SK-N-SH (cell line): ENCODE results near the gene PI4K2A.
"Not testable (repeated sequence)": the region's sequence is repeated elsewhere in the genome, so short reads cannot be mapped to it uniquely, and the experiment has no call there.

Source experiments
- POLR2AphosphoS5 ChIP-seq: IDR thresholded peaks from 2 replicates; pipeline ENCODE4 v1.6.1; 2012; ENCODE audit warnings: low read depth, low read length
- RAD21 ChIP-seq: IDR thresholded peaks from 2 replicates; pipeline ENCODE4 v1.6.1; 2012; ENCODE audit warnings: mild to moderate bottlenecking, low read length
- TF ChIP-seq, protein P1 (sequence below): fragments of 200-600 bp; sonication (generic); IDR thresholded peaks from 2 replicates; pipeline ENCODE4 v1.6.1; 2017; ENCODE audit warnings: antibody characterized with exemption, mild to moderate bottlenecking, moderate library complexity
- TF ChIP-seq, protein P2 (sequence below): IDR thresholded peaks from 2 replicates; pipeline ENCODE4 v1.4.0; 2012; ENCODE audit warnings: low read depth, borderline replicate concordance
- TF ChIP-seq, protein P3 (sequence below): fragments of 150-350 bp; IDR thresholded peaks from 2 replicates; pipeline ENCODE4 v1.6.1; 2017; ENCODE audit warnings: antibody characterized with exemption, low read length, low read depth, borderline replicate concordance

DNA sequence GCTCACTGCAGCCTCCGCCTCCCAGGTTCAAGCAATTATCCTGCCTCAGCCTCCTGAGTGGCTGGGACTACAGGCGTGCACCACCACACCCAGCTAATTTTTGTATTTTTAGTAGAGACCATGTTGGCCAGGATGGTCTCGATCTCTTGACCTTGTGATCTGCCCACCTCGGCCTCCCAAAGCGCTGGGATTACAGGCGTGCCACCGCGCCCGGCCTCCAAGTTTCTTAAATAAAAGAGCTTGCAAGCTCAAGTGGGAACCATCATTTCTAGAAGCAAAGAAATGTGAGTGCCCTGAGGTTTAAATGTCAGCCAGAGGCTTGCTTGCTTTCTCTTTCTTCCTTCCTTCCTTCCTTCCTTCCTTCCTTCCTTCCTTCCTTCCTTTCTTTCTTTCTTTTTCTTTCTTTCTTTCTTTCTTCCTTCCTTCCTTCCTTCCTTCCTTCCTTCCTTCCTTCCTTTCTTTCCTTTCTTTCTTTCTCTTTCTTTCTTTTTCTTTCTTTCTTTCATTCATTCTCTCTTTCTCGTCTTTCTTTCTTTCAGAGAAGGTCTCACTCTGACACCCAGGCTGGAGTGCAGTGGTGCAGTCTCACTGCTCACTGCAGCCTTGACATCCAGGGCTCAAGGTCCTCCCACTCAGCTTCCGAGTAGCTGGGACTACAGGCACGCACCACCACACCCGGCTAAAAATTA lies 2.1 kb downstream of the PI4K2A start:
- TF ChIP-seq RAD21, POLR2AphosphoS5: not testable (repeated sequence)
- TF ChIP-seq, protein P1, sequence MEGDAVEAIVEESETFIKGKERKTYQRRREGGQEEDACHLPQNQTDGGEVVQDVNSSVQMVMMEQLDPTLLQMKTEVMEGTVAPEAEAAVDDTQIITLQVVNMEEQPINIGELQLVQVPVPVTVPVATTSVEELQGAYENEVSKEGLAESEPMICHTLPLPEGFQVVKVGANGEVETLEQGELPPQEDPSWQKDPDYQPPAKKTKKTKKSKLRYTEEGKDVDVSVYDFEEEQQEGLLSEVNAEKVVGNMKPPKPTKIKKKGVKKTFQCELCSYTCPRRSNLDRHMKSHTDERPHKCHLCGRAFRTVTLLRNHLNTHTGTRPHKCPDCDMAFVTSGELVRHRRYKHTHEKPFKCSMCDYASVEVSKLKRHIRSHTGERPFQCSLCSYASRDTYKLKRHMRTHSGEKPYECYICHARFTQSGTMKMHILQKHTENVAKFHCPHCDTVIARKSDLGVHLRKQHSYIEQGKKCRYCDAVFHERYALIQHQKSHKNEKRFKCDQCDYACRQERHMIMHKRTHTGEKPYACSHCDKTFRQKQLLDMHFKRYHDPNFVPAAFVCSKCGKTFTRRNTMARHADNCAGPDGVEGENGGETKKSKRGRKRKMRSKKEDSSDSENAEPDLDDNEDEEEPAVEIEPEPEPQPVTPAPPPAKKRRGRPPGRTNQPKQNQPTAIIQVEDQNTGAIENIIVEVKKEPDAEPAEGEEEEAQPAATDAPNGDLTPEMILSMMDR: not testable (repeated sequence)
- TF ChIP-seq, protein P2, sequence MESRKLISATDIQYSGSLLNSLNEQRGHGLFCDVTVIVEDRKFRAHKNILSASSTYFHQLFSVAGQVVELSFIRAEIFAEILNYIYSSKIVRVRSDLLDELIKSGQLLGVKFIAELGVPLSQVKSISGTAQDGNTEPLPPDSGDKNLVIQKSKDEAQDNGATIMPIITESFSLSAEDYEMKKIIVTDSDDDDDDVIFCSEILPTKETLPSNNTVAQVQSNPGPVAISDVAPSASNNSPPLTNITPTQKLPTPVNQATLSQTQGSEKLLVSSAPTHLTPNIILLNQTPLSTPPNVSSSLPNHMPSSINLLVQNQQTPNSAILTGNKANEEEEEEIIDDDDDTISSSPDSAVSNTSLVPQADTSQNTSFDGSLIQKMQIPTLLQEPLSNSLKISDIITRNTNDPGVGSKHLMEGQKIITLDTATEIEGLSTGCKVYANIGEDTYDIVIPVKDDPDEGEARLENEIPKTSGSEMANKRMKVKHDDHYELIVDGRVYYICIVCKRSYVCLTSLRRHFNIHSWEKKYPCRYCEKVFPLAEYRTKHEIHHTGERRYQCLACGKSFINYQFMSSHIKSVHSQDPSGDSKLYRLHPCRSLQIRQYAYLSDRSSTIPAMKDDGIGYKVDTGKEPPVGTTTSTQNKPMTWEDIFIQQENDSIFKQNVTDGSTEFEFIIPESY: not testable (repeated sequence)
- TF ChIP-seq, protein P3, sequence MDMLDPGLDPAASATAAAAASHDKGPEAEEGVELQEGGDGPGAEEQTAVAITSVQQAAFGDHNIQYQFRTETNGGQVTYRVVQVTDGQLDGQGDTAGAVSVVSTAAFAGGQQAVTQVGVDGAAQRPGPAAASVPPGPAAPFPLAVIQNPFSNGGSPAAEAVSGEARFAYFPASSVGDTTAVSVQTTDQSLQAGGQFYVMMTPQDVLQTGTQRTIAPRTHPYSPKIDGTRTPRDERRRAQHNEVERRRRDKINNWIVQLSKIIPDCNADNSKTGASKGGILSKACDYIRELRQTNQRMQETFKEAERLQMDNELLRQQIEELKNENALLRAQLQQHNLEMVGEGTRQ: not testable (repeated sequence)
